Neuron (in vitro differentiated cells): Measurements from ENCODE around the gene SLC12A1.
A peak's percentile ranks its signal among the peaks of the same experiment; 100 is the strongest.

Experiments
- H2AFZ ChIP-seq: one replicate; pipeline ENCODE4 v1.6.1; 2013; ENCODE audit warnings: low read depth, mild to moderate bottlenecking, inconsistent platforms, low read length, moderate library complexity
- H3K27me3 ChIP-seq: one replicate; pipeline ENCODE4 v1.6.1; 2013; ENCODE audit warnings: low read length; ENCODE audit not compliant: insufficient read depth
- H3K36me3 ChIP-seq: one replicate; pipeline ENCODE4 v1.6.1; 2013; ENCODE audit warnings: low read length; ENCODE audit not compliant: insufficient read depth
- H3K4me1 ChIP-seq: one replicate; pipeline ENCODE4 v1.6.1; 2013; ENCODE audit warnings: low read length; ENCODE audit not compliant: insufficient read depth
- H3K4me3 ChIP-seq: 2 replicates; pipeline ENCODE4 v1.5.1; 2013; ENCODE audit warnings: mild to moderate bottlenecking, low read length, moderate library complexity
- H3K9me3 ChIP-seq: one replicate; pipeline ENCODE4 v1.6.1; 2013; ENCODE audit warnings: low read length

The SLC12A1 gene

GRCh38 chr15:48191574-48192225 is 14.4 kb upstream of the SLC12A1 start, which contains the start of gene CTXN2:
TSS of gene CTXN2 (plus strand) at chr15:48191665. CDS start at chr15:48201301, 9,636 bp downstream.
- H2AFZ ChIP-seq, result no peak within 1 kb of the TSS
- H3K9me3 ChIP-seq, result no peaks in the 10 kb centered on the region
- H3K36me3 ChIP-seq, result no peaks in the 10 kb centered on the region
- peaks cover 10% of the 10 kb centered on the region for H3K4me1 ChIP-seq
- H3K4me3 ChIP-seq, result peak within 1 kb of the TSS; percentile 34
- peaks cover 4% of the 10 kb centered on the region for H3K27me3 ChIP-seq

- Histone ChIP-seq H3K4me1 (peaks cover 8% of the 10 kb centered on the region), H3K36me3 (no peaks in the 10 kb centered on the region), H2AFZ (no peak overlapping the region), H3K4me3 (no peak overlapping the region), H3K27me3 (no peaks in the 10 kb centered on the region), H3K9me3 (no peaks in the 10 kb centered on the region)
These were observed 4.0 kb upstream of the SLC12A1 start for GRCh38 chr15:48202068-48202467.

- Histone ChIP-seq H2AFZ (no peak overlapping the region), H3K4me3 (no peak overlapping the region), H3K36me3 (no peaks in the 10 kb centered on the region), H3K27me3 (peaks cover 5% of the 10 kb centered on the region), H3K9me3 (no peaks in the 10 kb centered on the region), H3K4me1 (peaks cover 6% of the 10 kb centered on the region)
These were observed 15.2 kb downstream of the SLC12A1 start for GRCh38 chr15:48221261-48221660.

- H3K27me3 ChIP-seq, result peaks cover 5% of the 10 kb centered on the region
- no peak overlapping the region for H3K4me3 ChIP-seq
- peaks cover 10% of the 10 kb centered on the region for H3K4me1 ChIP-seq
- no peak overlapping the region for H2AFZ ChIP-seq
- H3K36me3 ChIP-seq, result no peaks in the 10 kb centered on the region
- no peaks in the 10 kb centered on the region for H3K9me3 ChIP-seq
These were observed 15.8 kb downstream of the SLC12A1 start for GRCh38 chr15:48221885-48222284.

- Histone ChIP-seq H3K4me1 (peaks cover 10% of the 10 kb centered on the region), H3K4me3 (no peak overlapping the region), H2AFZ (no peak overlapping the region), H3K9me3 (no peaks in the 10 kb centered on the region), H3K27me3 (peaks cover 5% of the 10 kb centered on the region), H3K36me3 (no peaks in the 10 kb centered on the region)
These were observed 16.5 kb downstream of the SLC12A1 start for GRCh38 chr15:48222627-48223026.

GRCh38 chr15:48225771-48226170 is 19.7 kb downstream of the SLC12A1 start:
- Histone ChIP-seq H3K27me3 (peaks cover 9% of the 10 kb centered on the region), H3K36me3 (no peaks in the 10 kb centered on the region), H3K4me3 (no peak overlapping the region), H3K4me1 (peaks cover 10% of the 10 kb centered on the region), H2AFZ (no peak overlapping the region), H3K9me3 (no peaks in the 10 kb centered on the region)

GRCh38 chr15:48230498-48230897 is 24.4 kb downstream of the SLC12A1 start:
- Histone ChIP-seq H3K36me3 (no peaks in the 10 kb centered on the region), H3K27me3 (peaks cover 9% of the 10 kb centered on the region), H3K9me3 (no peaks in the 10 kb centered on the region), H3K4me3 (no peak overlapping the region), H2AFZ (no peak overlapping the region), H3K4me1 (peaks cover 10% of the 10 kb centered on the region)

- Histone ChIP-seq H3K9me3 (no peaks in the 10 kb centered on the region), H3K27me3 (peaks cover 15% of the 10 kb centered on the region), H3K4me1 (no peaks in the 10 kb centered on the region), H3K36me3 (no peaks in the 10 kb centered on the region), H2AFZ (no peak overlapping the region), H3K4me3 (no peak overlapping the region)
These were observed 27.1 kb downstream of the SLC12A1 start for GRCh38 chr15:48233246-48233645.

- Histone ChIP-seq H2AFZ (no peak overlapping the region), H3K27me3 (peaks cover 9% of the 10 kb centered on the region), H3K4me1 (no peaks in the 10 kb centered on the region), H3K4me3 (no peak overlapping the region), H3K36me3 (no peaks in the 10 kb centered on the region), H3K9me3 (no peaks in the 10 kb centered on the region)
These were observed 33.2 kb downstream of the SLC12A1 start for GRCh38 chr15:48239334-48239733.

GRCh38 chr15:48242015-48242414 is 35.9 kb downstream of the SLC12A1 start:
- H2AFZ ChIP-seq, result no peak overlapping the region
- H3K9me3 ChIP-seq, result no peaks in the 10 kb centered on the region
- no peaks in the 10 kb centered on the region for H3K4me1 ChIP-seq
- peaks cover 7% of the 10 kb centered on the region for H3K27me3 ChIP-seq
- H3K4me3 ChIP-seq, result no peak overlapping the region
- no peaks in the 10 kb centered on the region for H3K36me3 ChIP-seq

- Histone ChIP-seq H2AFZ (no peak overlapping the region), H3K4me1 (no peaks in the 10 kb centered on the region), H3K36me3 (no peaks in the 10 kb centered on the region), H3K9me3 (no peaks in the 10 kb centered on the region), H3K27me3 (peaks cover 7% of the 10 kb centered on the region), H3K4me3 (no peak overlapping the region)
These were observed 36.4 kb downstream of the SLC12A1 start for GRCh38 chr15:48242535-48242934.

GRCh38 chr15:48244921-48245320 is 38.8 kb downstream of the SLC12A1 start:
- peaks cover 2% of the 10 kb centered on the region for H3K27me3 ChIP-seq
- no peaks in the 10 kb centered on the region for H3K4me1 ChIP-seq
- H3K36me3 ChIP-seq, result no peaks in the 10 kb centered on the region
- H3K9me3 ChIP-seq, result no peaks in the 10 kb centered on the region
- H2AFZ ChIP-seq, result no peak overlapping the region
- no peak overlapping the region for H3K4me3 ChIP-seq

GRCh38 chr15:48248414-48248813 is 42.3 kb downstream of the SLC12A1 start:
- H3K4me1 ChIP-seq, result no peaks in the 10 kb centered on the region
- no peak overlapping the region for H2AFZ ChIP-seq
- no peaks in the 10 kb centered on the region for H3K27me3 ChIP-seq
- no peaks in the 10 kb centered on the region for H3K9me3 ChIP-seq
- no peak overlapping the region for H3K4me3 ChIP-seq
- no peaks in the 10 kb centered on the region for H3K36me3 ChIP-seq

- no peaks in the 10 kb centered on the region for H3K36me3 ChIP-seq
- no peaks in the 10 kb centered on the region for H3K4me1 ChIP-seq
- no peak overlapping the region for H2AFZ ChIP-seq
- H3K4me3 ChIP-seq, result no peak overlapping the region
- H3K9me3 ChIP-seq, result no peaks in the 10 kb centered on the region
- H3K27me3 ChIP-seq, result no peaks in the 10 kb centered on the region
These were observed 44.6 kb downstream of the SLC12A1 start for GRCh38 chr15:48250640-48251076.
